Measurements from ENCODE around the gene DOK5. TPM values are rescaled to one million over a fixed set of nuclear protein-coding genes. Genes with fewer than 3 reads are reported as not detected.

The DOK5 gene
- polyA plus RNA-seq, 3 donors, result 6.9 to 10.7 (median 9.4) TPM

GRCh38 chr20:54554006-54554405 is 78.6 kb downstream of the DOK5 start:
- no peak for DNase-seq

GRCh38 chr20:54555150-54555549 is 79.8 kb downstream of the DOK5 start:
- DNase-seq, result no peak

- no peak for DNase-seq
Observed at GRCh38 chr20:54556406-54556805, 81.0 kb downstream of the DOK5 start.

- DNase-seq, result no peak
Observed at GRCh38 chr20:54557806-54558590, 82.6 kb downstream of the DOK5 start.

GRCh38 chr20:54559890-54560289 is 84.5 kb downstream of the DOK5 start:
- no peak for DNase-seq

- DNase-seq, result no peak
Observed at GRCh38 chr20:54560357-54560756, 85.0 kb downstream of the DOK5 start.

GRCh38 chr20:54565255-54565654 is 89.9 kb downstream of the DOK5 start:
- no peak for DNase-seq

GRCh38 chr20:54566031-54566688 is 90.8 kb downstream of the DOK5 start:
- no peak for DNase-seq

- no peak for DNase-seq
Observed at GRCh38 chr20:54570561-54570960, 95.2 kb downstream of the DOK5 start.

- no peak for DNase-seq
Observed at GRCh38 chr20:54572665-54573435, 97.5 kb downstream of the DOK5 start.

- no peak for DNase-seq
Observed at GRCh38 chr20:54573838-54574237, 98.4 kb downstream of the DOK5 start.

- no peak for DNase-seq
Observed at GRCh38 chr20:54576518-54576917, 101.1 kb downstream of the DOK5 start.

GRCh38 chr20:54577637-54578036 is 102.2 kb downstream of the DOK5 start:
- no peak for DNase-seq

- DNase-seq, result no peak
Observed at GRCh38 chr20:54585217-54585616, 109.8 kb downstream of the DOK5 start.

- DNase-seq, result no peak
Observed at GRCh38 chr20:54587408-54587807, 112.0 kb downstream of the DOK5 start.

GRCh38 chr20:54589402-54590030 is 114.1 kb downstream of the DOK5 start:
- no peak for DNase-seq

- DNase-seq, result no peak
Observed at GRCh38 chr20:54590856-54591255, 115.5 kb downstream of the DOK5 start.

GRCh38 chr20:54596651-54597050 is 121.3 kb downstream of the DOK5 start:
- no peak for DNase-seq

- DNase-seq, result no peak
Observed at GRCh38 chr20:54598352-54598751, 123.0 kb downstream of the DOK5 start.

- DNase-seq, result no peak
Observed at GRCh38 chr20:54600634-54601033, 125.2 kb downstream of the DOK5 start.

- no peak for DNase-seq
Observed at GRCh38 chr20:54601831-54602515, 126.6 kb downstream of the DOK5 start.

GRCh38 chr20:54605319-54605718 is 129.9 kb downstream of the DOK5 start:
- no peak for DNase-seq
